NCI-H748 (cell line): ENCODE results near the gene RAB3C.

Experiments used
- DNase-seq: peaks from one replicate; lab custom pipeline; 2025; ENCODE audit not compliant: unreplicated experiment; lab: John Stamatoyannopoulos, UW

Gene RAB3C

GRCh38 chr5:58871648-58872242 lies 288.9 kb downstream of the RAB3C start:
- DNase-seq: peak; percentile 52

GRCh38 chr5:58872670-58873273 lies 289.9 kb downstream of the RAB3C start:
- peak; percentile 74 for DNase-seq

- DNase-seq: no peak
These were observed 292.7 kb downstream of the RAB3C start for GRCh38 chr5:58875599-58875998.

- no peak for DNase-seq
These were observed 302.4 kb downstream of the RAB3C start for GRCh38 chr5:58885260-58885659.

- DNase-seq: peak; percentile 49
These were observed 303.7 kb downstream of the RAB3C start for GRCh38 chr5:58886315-58887207.

GRCh38 chr5:58887311-58887710 lies 304.4 kb downstream of the RAB3C start:
- no peak for DNase-seq

GRCh38 chr5:58887721-58888409 lies 305.0 kb downstream of the RAB3C start:
- no peak for DNase-seq

- DNase-seq: no peak
These were observed 307.4 kb downstream of the RAB3C start for GRCh38 chr5:58890265-58890664.

- DNase-seq: no peak
These were observed 307.8 kb downstream of the RAB3C start for GRCh38 chr5:58890701-58891085.

GRCh38 chr5:58891086-58891970 lies 308.5 kb downstream of the RAB3C start:
- peak; percentile 60 for DNase-seq

- DNase-seq: no peak
These were observed 309.1 kb downstream of the RAB3C start for GRCh38 chr5:58891971-58892343.

- DNase-seq: no peak
These were observed 310.7 kb downstream of the RAB3C start for GRCh38 chr5:58893551-58893950.

- DNase-seq: no peak
These were observed 315.1 kb downstream of the RAB3C start for GRCh38 chr5:58898006-58898405.

- no peak for DNase-seq
These were observed 315.7 kb downstream of the RAB3C start for GRCh38 chr5:58898538-58898937.

GRCh38 chr5:58901271-58901670 lies 318.4 kb downstream of the RAB3C start:
- DNase-seq: no peak

- no peak for DNase-seq
These were observed 319.4 kb downstream of the RAB3C start for GRCh38 chr5:58902305-58902704.

GRCh38 chr5:58902765-58903164 lies 319.9 kb downstream of the RAB3C start:
- DNase-seq: no peak

- DNase-seq: no peak
These were observed 321.9 kb downstream of the RAB3C start for GRCh38 chr5:58904737-58905136.

GRCh38 chr5:58905944-58906343 lies 323.1 kb downstream of the RAB3C start:
- DNase-seq: no peak
